MM.1S (cell line): ENCODE data around the gene KAT6B.

Experiments
- DNase-seq: peaks from one replicate; pipeline ENCODE4 v3.0.0-alpha.2; 2015
- H2AFZ ChIP-seq: fragments of 300-600 bp; sonication (generic); 2 replicates; pipeline ENCODE4 v1.6.0; 2016; ENCODE audit warnings: antibody characterized with exemption, low read length
- H3F3A ChIP-seq: fragments of 300-600 bp; sonication (generic); 2 replicates; pipeline ENCODE4 v1.6.1; 2016; ENCODE audit warnings: mild to moderate bottlenecking, antibody characterized with exemption, low read length, moderate library complexity, mixed read lengths; ENCODE audit not compliant: insufficient read depth
- H3K27ac ChIP-seq: fragments of 300-600 bp; sonication (generic); 2 replicates; pipeline ENCODE4 v1.5.1; 2016; ENCODE audit warnings: mild to moderate bottlenecking, low read length
- H3K27me3 ChIP-seq: fragments of 300-600 bp; sonication (generic); replicated peaks from 2 replicates; pipeline ENCODE4 v1.6.0; 2016; ENCODE audit warnings: low read length; ENCODE audit not compliant: insufficient read depth
- H3K36me3 ChIP-seq: fragments of 300-600 bp; sonication (generic); replicated peaks from 2 replicates; pipeline ENCODE4 v1.6.1; 2016; ENCODE audit warnings: mild to moderate bottlenecking, low read length, mixed read lengths; ENCODE audit not compliant: insufficient read depth
- H3K4me1 ChIP-seq: fragments of 300-600 bp; sonication (generic); 2 replicates; pipeline ENCODE4 v1.6.1; 2016; ENCODE audit warnings: low read length, mixed read lengths
- H3K4me2 ChIP-seq: fragments of 300-600 bp; sonication (generic); 2 replicates; pipeline ENCODE4 v1.6.0; 2016; ENCODE audit warnings: low read depth, low read length
- H3K4me3 ChIP-seq: fragments of 300-600 bp; sonication (generic); 2 replicates; pipeline ENCODE4 v1.5.1; 2016; ENCODE audit warnings: low read length, mixed read lengths
- H3K79me2 ChIP-seq: fragments of 300-600 bp; sonication (generic); 2 replicates; pipeline ENCODE4 v1.6.1; 2016; ENCODE audit warnings: mixed run types, low read length, mixed read lengths
- H3K9ac ChIP-seq: fragments of 300-600 bp; sonication (generic); 2 replicates; pipeline ENCODE4 v1.6.1; 2016; ENCODE audit warnings: low read length, mixed read lengths
- H3K9me2 ChIP-seq: fragments of 300-600 bp; sonication (generic); replicated peaks from 2 replicates; pipeline ENCODE4 v1.6.1; 2016; ENCODE audit warnings: mild to moderate bottlenecking, low read length, mixed read lengths; ENCODE audit not compliant: insufficient read depth
- H3K9me3 ChIP-seq: fragments of 300-600 bp; sonication (generic); replicated peaks from 2 replicates; pipeline ENCODE4 v1.6.1; 2016; ENCODE audit warnings: mild to moderate bottlenecking, low read length, mixed read lengths; ENCODE audit not compliant: insufficient read depth
- H4K20me1 ChIP-seq: fragments of 300-600 bp; sonication (generic); 2 replicates; pipeline ENCODE4 v1.6.1; 2016; ENCODE audit warnings: mild to moderate bottlenecking, low read length, moderate library complexity, mixed read lengths; ENCODE audit not compliant: insufficient read depth
- CTCF ChIP-seq: fragments of 300-600 bp; sonication (generic); IDR thresholded peaks from 2 replicates; pipeline ENCODE4 v1.5.1; 2016; ENCODE audit warnings: antibody characterized with exemption, low read length, mixed read lengths
- EZH2 ChIP-seq: fragments of 300-600 bp; sonication (generic); optimal IDR thresholded peaks from 2 replicates; pipeline ENCODE3; 2017; ENCODE audit warnings: low read depth, mild to moderate bottlenecking, antibody characterized with exemption, low read length, mixed read lengths
- EZH2phosphoT487 ChIP-seq: fragments of 300-600 bp; sonication (generic); IDR thresholded peaks from 2 replicates; pipeline ENCODE4 v1.6.1; 2018; ENCODE audit warnings: antibody characterized with exemption, low read length

KAT6B gene

GRCh38 chr10:74821501-74821900, 4.9 kb upstream of the KAT6B start:
- Histone ChIP-seq H3K36me3 (no peaks in the 10 kb centered on the region), H3K4me3 (no peak overlapping the region), H3K4me2 (no peak overlapping the region), H4K20me1 (no peaks in the 10 kb centered on the region), H2AFZ (no peak overlapping the region), H3K27me3 (no peaks in the 10 kb centered on the region), H3K79me2 (no peaks in the 10 kb centered on the region), H3F3A (0 out of 2 replicates have a peak, but pooled peaks cover 5% of the 10 kb centered on the region), H3K9me3 (no peaks in the 10 kb centered on the region), H3K9ac (no peak overlapping the region), H3K9me2 (no peaks in the 10 kb centered on the region), H3K27ac (no peak overlapping the region), H3K4me1 (no peaks in the 10 kb centered on the region)
- no peak for TF ChIP-seq CTCF
- no peak for TF ChIP-seq EZH2
- no peak for TF ChIP-seq EZH2phosphoT487
- no peak for DNase-seq

DNA sequence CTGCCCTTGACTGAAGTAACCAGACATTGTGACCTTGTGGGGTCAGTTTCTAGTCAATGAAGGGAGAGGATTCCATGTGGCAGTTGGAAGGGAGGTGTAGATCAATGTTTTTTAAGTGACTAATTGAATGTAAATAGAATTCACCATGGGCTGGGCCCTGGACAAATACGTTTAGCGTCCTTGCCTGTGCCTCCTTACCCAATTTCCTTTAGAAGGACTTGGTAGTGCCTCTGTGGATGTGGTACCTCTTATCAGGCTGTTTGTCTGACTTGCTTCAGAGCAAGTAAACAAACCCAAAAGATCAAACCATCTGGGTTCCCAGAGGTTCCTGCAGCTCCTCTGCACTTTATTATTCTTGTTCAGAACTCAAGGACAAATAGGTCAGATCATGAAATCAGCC, 4.3 kb upstream of the KAT6B start:
- Histone ChIP-seq H3K4me3 (no peak overlapping the region), H3K9me2 (no peaks in the 10 kb centered on the region), H3K27ac (no peak overlapping the region), H3K9ac (no peak overlapping the region), H3K4me2 (no peak overlapping the region), H3K27me3 (no peaks in the 10 kb centered on the region), H2AFZ (no peak overlapping the region), H4K20me1 (no peaks in the 10 kb centered on the region), H3K79me2 (peaks cover 2% of the 10 kb centered on the region), H3K36me3 (no peaks in the 10 kb centered on the region), H3F3A (0 out of 2 replicates have a peak, but pooled peaks cover 5% of the 10 kb centered on the region), H3K4me1 (no peaks in the 10 kb centered on the region), H3K9me3 (no peaks in the 10 kb centered on the region)
- DNase-seq = no peak
- no peak for TF ChIP-seq CTCF
- no peak for TF ChIP-seq EZH2
- TF ChIP-seq EZH2phosphoT487 = no peak

DNA sequence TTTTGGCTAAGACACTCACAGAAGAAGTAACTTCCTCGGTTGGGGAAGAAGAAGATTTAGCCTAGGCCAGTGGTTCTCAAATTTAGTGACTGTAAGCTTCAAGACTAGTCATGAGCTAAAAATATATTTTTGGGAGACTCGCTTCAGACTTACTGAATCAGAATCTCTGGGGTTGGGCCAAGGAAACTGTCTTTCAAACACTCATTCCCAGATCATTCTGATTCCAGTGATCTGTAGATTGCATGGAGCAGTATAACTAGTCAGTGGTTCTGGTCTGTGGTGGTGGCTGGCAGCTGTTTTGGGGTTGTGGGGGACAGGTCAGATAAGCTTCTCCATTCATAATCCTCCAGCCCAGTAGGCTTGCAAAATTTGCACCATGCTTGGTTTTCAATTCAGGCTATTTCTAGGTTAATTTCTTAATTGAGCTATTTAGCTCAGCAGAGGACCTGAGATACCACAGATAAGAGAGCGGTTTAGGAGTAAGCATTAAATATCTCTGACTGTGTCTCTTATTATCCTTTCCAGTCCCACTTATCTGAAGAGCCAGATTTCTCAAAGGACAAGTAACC, 3.8 kb upstream of the KAT6B start:
- H3K27me3 ChIP-seq = no peaks in the 10 kb centered on the region
- H3K9ac ChIP-seq = no peak overlapping the region
- no peak for DNase-seq
- H3K4me1 ChIP-seq = no peaks in the 10 kb centered on the region
- H3F3A ChIP-seq = 0 out of 2 replicates have a peak, but pooled peaks cover 5% of the 10 kb centered on the region
- no peaks in the 10 kb centered on the region for H3K36me3 ChIP-seq
- TF ChIP-seq EZH2phosphoT487 = no peak
- TF ChIP-seq CTCF = no peak
- no peak for TF ChIP-seq EZH2
- no peaks in the 10 kb centered on the region for H3K9me2 ChIP-seq
- no peaks in the 10 kb centered on the region for H3K9me3 ChIP-seq
- no peak overlapping the region for H3K27ac ChIP-seq
- H3K4me3 ChIP-seq = no peak overlapping the region
- peaks cover 7% of the 10 kb centered on the region for H3K79me2 ChIP-seq
- no peak overlapping the region for H2AFZ ChIP-seq
- no peaks in the 10 kb centered on the region for H4K20me1 ChIP-seq
- no peak overlapping the region for H3K4me2 ChIP-seq
